ENCODE data around the gene KCNH1.

The KCNH1 gene

GRCh38 chr1:210814382-210815123 is 319.4 kb downstream of the KCNH1 start:
- ChIA-PET POLR2A (no interaction called here), CTCF (no interaction called here)
- H3K4me1 ChIP-seq (ENCODE audit: control extremely low read depth in 1 of 4, control insufficient read depth in 4 of 4, insufficient read depth in 4 of 4, low read length in 3 of 4) = no peaks in the 10 kb centered on the region
- no peaks in the 10 kb centered on the region for H3K36me3 ChIP-seq (ENCODE audit: control insufficient read depth in 4 of 4, insufficient read depth in 4 of 4, low read length in 3 of 4)
- no peaks in the 10 kb centered on the region for H3K9me3 ChIP-seq (ENCODE audit: control extremely low read depth in 1 of 5, control insufficient read depth in 4 of 5, insufficient read depth in 2 of 5, low read depth in 1 of 5, low read length in 4 of 5)
- peaks cover 0 to 2% (median 0%) of the 10 kb centered on the region in 5 experiments for H3K27me3 ChIP-seq (replicated peaks in 2 of 5; ENCODE audit: control insufficient read depth in 4 of 5, insufficient read depth in 5 of 5, low read length in 4 of 5)
- DNase-seq = no peak
- H3K4me3 ChIP-seq (ENCODE audit: control insufficient read depth in 1 of 7, extremely low read depth in 1 of 7, insufficient read depth in 4 of 7, low read depth in 2 of 7, low read length in 6 of 7) = no peak overlapping the region
- H3K27ac ChIP-seq (ENCODE audit: insufficient read depth in 1 of 2, low read depth in 1 of 2, low read length in 2 of 2, poor library complexity in 1 of 2, severe bottlenecking in 2 of 2) = no peak overlapping the region

- CTCF ChIA-PET = interaction anchor here (0.7 kb wide), 1 partner anchor 229 kb away, joined by 3 read pairs; no protein-coding TSS in a partner anchor
Measured at GRCh38 chr1:210801501-210801900, 332.4 kb downstream of the KCNH1 start.

GRCh38 chr1:210800756-210801155 is 333.2 kb downstream of the KCNH1 start:
- POLR2A ChIA-PET = no interaction called here
- DNase-seq = no peak

More at GRCh38 chr1:210801501-210801900, 332.4 kb downstream of the KCNH1 start:
- Histone ChIP-seq H3K27me3 (replicated peaks in 2 of 5; ENCODE audit: control insufficient read depth in 4 of 5, insufficient read depth in 5 of 5, low read length in 4 of 5) (peaks cover 0 to 6% (median 0%) of the 10 kb centered on the region in 5 experiments), H3K9me3 (ENCODE audit: control extremely low read depth in 1 of 5, control insufficient read depth in 4 of 5, insufficient read depth in 2 of 5, low read depth in 1 of 5, low read length in 4 of 5) (no peaks in the 10 kb centered on the region), H3K36me3 (ENCODE audit: control insufficient read depth in 4 of 4, insufficient read depth in 4 of 4, low read length in 3 of 4) (no peaks in the 10 kb centered on the region), H3K27ac (ENCODE audit: insufficient read depth in 1 of 2, low read depth in 1 of 2, low read length in 2 of 2, poor library complexity in 1 of 2, severe bottlenecking in 2 of 2) (no peak overlapping the region), H3K4me1 (ENCODE audit: control extremely low read depth in 1 of 4, control insufficient read depth in 4 of 4, insufficient read depth in 4 of 4, low read length in 3 of 4) (no peaks in the 10 kb centered on the region), H3K4me3 (ENCODE audit: control insufficient read depth in 1 of 7, extremely low read depth in 1 of 7, insufficient read depth in 4 of 7, low read depth in 2 of 7, low read length in 6 of 7) (no peak overlapping the region)
- no peak for DNase-seq
- WGBS (ENCODE audit: insufficient coverage) = no CpG with 5 or more reads among the region's 4 CpGs
- POLR2A ChIA-PET = no interaction called here

GRCh38 chr1:210800301-210800700 is 333.6 kb downstream of the KCNH1 start:
- WGBS (ENCODE audit: insufficient coverage) = 96% methylated on average over 2 of the region's 4 CpGs
- Histone ChIP-seq H3K27me3 (replicated peaks in 2 of 5; ENCODE audit: control insufficient read depth in 4 of 5, insufficient read depth in 5 of 5, low read length in 4 of 5) (peaks cover 0 to 6% (median 0%) of the 10 kb centered on the region in 5 experiments), H3K9me3 (ENCODE audit: control extremely low read depth in 1 of 5, control insufficient read depth in 4 of 5, insufficient read depth in 2 of 5, low read depth in 1 of 5, low read length in 4 of 5) (no peaks in the 10 kb centered on the region), H3K27ac (ENCODE audit: insufficient read depth in 1 of 2, low read depth in 1 of 2, low read length in 2 of 2, poor library complexity in 1 of 2, severe bottlenecking in 2 of 2) (no peak overlapping the region), H3K36me3 (ENCODE audit: control insufficient read depth in 4 of 4, insufficient read depth in 4 of 4, low read length in 3 of 4) (no peaks in the 10 kb centered on the region), H3K4me3 (ENCODE audit: control insufficient read depth in 1 of 7, extremely low read depth in 1 of 7, insufficient read depth in 4 of 7, low read depth in 2 of 7, low read length in 6 of 7) (no peak overlapping the region), H3K4me1 (ENCODE audit: control extremely low read depth in 1 of 4, control insufficient read depth in 4 of 4, insufficient read depth in 4 of 4, low read length in 3 of 4) (no peaks in the 10 kb centered on the region)
- DNase-seq = no peak
- ChIA-PET CTCF (no interaction called here), POLR2A (no interaction called here)

More at GRCh38 chr1:210800756-210801155, 333.2 kb downstream of the KCNH1 start:
- Histone ChIP-seq H3K9me3 (ENCODE audit: control extremely low read depth in 1 of 5, control insufficient read depth in 4 of 5, insufficient read depth in 2 of 5, low read depth in 1 of 5, low read length in 4 of 5) (no peaks in the 10 kb centered on the region), H3K4me3 (ENCODE audit: control insufficient read depth in 1 of 7, extremely low read depth in 1 of 7, insufficient read depth in 4 of 7, low read depth in 2 of 7, low read length in 6 of 7) (no peak overlapping the region), H3K4me1 (ENCODE audit: control extremely low read depth in 1 of 4, control insufficient read depth in 4 of 4, insufficient read depth in 4 of 4, low read length in 3 of 4) (no peaks in the 10 kb centered on the region), H3K27ac (ENCODE audit: insufficient read depth in 1 of 2, low read depth in 1 of 2, low read length in 2 of 2, poor library complexity in 1 of 2, severe bottlenecking in 2 of 2) (no peak overlapping the region), H3K27me3 (replicated peaks in 2 of 5; ENCODE audit: control insufficient read depth in 4 of 5, insufficient read depth in 5 of 5, low read length in 4 of 5) (peaks cover 0 to 6% (median 0%) of the 10 kb centered on the region in 5 experiments), H3K36me3 (ENCODE audit: control insufficient read depth in 4 of 4, insufficient read depth in 4 of 4, low read length in 3 of 4) (no peaks in the 10 kb centered on the region)
- WGBS (ENCODE audit: insufficient coverage) = 100% methylated on average over 2 of the region's 3 CpGs
- CTCF ChIA-PET = no interaction called here

- H3K4me1 ChIP-seq (ENCODE audit: control extremely low read depth in 1 of 4, control insufficient read depth in 4 of 4, insufficient read depth in 4 of 4, low read length in 3 of 4) = no peaks in the 10 kb centered on the region
- H3K9me3 ChIP-seq (ENCODE audit: control extremely low read depth in 1 of 5, control insufficient read depth in 4 of 5, insufficient read depth in 2 of 5, low read depth in 1 of 5, low read length in 4 of 5) = no peaks in the 10 kb centered on the region
- POLR2A ChIA-PET = no interaction called here
- CTCF ChIA-PET = no interaction called here
- no peak overlapping the region for H3K4me3 ChIP-seq (ENCODE audit: control insufficient read depth in 1 of 7, extremely low read depth in 1 of 7, insufficient read depth in 4 of 7, low read depth in 2 of 7, low read length in 6 of 7)
- peaks cover 0 to 6% (median 0%) of the 10 kb centered on the region in 5 experiments for H3K27me3 ChIP-seq (replicated peaks in 2 of 5; ENCODE audit: control insufficient read depth in 4 of 5, insufficient read depth in 5 of 5, low read length in 4 of 5)
- DNase-seq = no peak
- 87% methylated on average over 7 of the region's 8 CpGs for WGBS (ENCODE audit: insufficient coverage)
- no peak overlapping the region for H3K27ac ChIP-seq (ENCODE audit: insufficient read depth in 1 of 2, low read depth in 1 of 2, low read length in 2 of 2, poor library complexity in 1 of 2, severe bottlenecking in 2 of 2)
- no peaks in the 10 kb centered on the region for H3K36me3 ChIP-seq (ENCODE audit: control insufficient read depth in 4 of 4, insufficient read depth in 4 of 4, low read length in 3 of 4)
Measured at GRCh38 chr1:210797422-210797821, 336.5 kb downstream of the KCNH1 start.

GRCh38 chr1:210796421-210796820 is 337.5 kb downstream of the KCNH1 start:
- WGBS (ENCODE audit: insufficient coverage) = 94% methylated on average over 5 of the region's 5 CpGs

GRCh38 chr1:210794445-210794844 is 339.5 kb downstream of the KCNH1 start:
- H3K4me3 ChIP-seq (ENCODE audit: control insufficient read depth in 1 of 7, extremely low read depth in 1 of 7, insufficient read depth in 4 of 7, low read depth in 2 of 7, low read length in 6 of 7) = no peak overlapping the region
- H3K36me3 ChIP-seq (ENCODE audit: control insufficient read depth in 4 of 4, insufficient read depth in 4 of 4, low read length in 3 of 4) = no peaks in the 10 kb centered on the region
- H3K4me1 ChIP-seq (ENCODE audit: control extremely low read depth in 1 of 4, control insufficient read depth in 4 of 4, insufficient read depth in 4 of 4, low read length in 3 of 4) = no peaks in the 10 kb centered on the region
- POLR2A ChIA-PET = no interaction called here
- no peaks in the 10 kb centered on the region for H3K27me3 ChIP-seq (replicated peaks in 2 of 5; ENCODE audit: control insufficient read depth in 4 of 5, insufficient read depth in 5 of 5, low read length in 4 of 5)
- CTCF ChIA-PET = interaction anchor here (1.0 kb wide), 1 partner anchor 16 kb away, joined by 3 read pairs; no protein-coding TSS in a partner anchor
- WGBS (ENCODE audit: insufficient coverage) = 80% methylated on average over 1 of the region's 1 CpG
- no peaks in the 10 kb centered on the region for H3K9me3 ChIP-seq (ENCODE audit: control extremely low read depth in 1 of 5, control insufficient read depth in 4 of 5, insufficient read depth in 2 of 5, low read depth in 1 of 5, low read length in 4 of 5)
- no peak overlapping the region for H3K27ac ChIP-seq (ENCODE audit: insufficient read depth in 1 of 2, low read depth in 1 of 2, low read length in 2 of 2, poor library complexity in 1 of 2, severe bottlenecking in 2 of 2)
- DNase-seq = no peak

More at GRCh38 chr1:210796421-210796820, 337.5 kb downstream of the KCNH1 start:
- H3K36me3 ChIP-seq (ENCODE audit: control insufficient read depth in 4 of 4, insufficient read depth in 4 of 4, low read length in 3 of 4) = no peaks in the 10 kb centered on the region
- H3K9me3 ChIP-seq (ENCODE audit: control extremely low read depth in 1 of 5, control insufficient read depth in 4 of 5, insufficient read depth in 2 of 5, low read depth in 1 of 5, low read length in 4 of 5) = no peaks in the 10 kb centered on the region
- DNase-seq = no peak
- POLR2A ChIA-PET = interaction anchor here (0.6 kb wide), 1 partner anchor 30 kb away, joined by 3 read pairs; no protein-coding TSS in a partner anchor
- peaks cover 0 to 2% (median 0%) of the 10 kb centered on the region in 5 experiments for H3K27me3 ChIP-seq (replicated peaks in 2 of 5; ENCODE audit: control insufficient read depth in 4 of 5, insufficient read depth in 5 of 5, low read length in 4 of 5)
- no peaks in the 10 kb centered on the region for H3K4me1 ChIP-seq (ENCODE audit: control extremely low read depth in 1 of 4, control insufficient read depth in 4 of 4, insufficient read depth in 4 of 4, low read length in 3 of 4)
- H3K27ac ChIP-seq (ENCODE audit: insufficient read depth in 1 of 2, low read depth in 1 of 2, low read length in 2 of 2, poor library complexity in 1 of 2, severe bottlenecking in 2 of 2) = no peak overlapping the region
- H3K4me3 ChIP-seq (ENCODE audit: control insufficient read depth in 1 of 7, extremely low read depth in 1 of 7, insufficient read depth in 4 of 7, low read depth in 2 of 7, low read length in 6 of 7) = no peak overlapping the region
- CTCF ChIA-PET = no interaction called here

Data from common myeloid progenitor, CD34-positive (primary cell).